Peyer's patch (tissue), 4 donors: Measurements from ENCODE around the gene NALCN.

Experiments used
- POLR2A ChIP-seq, 2 donors: fragments of 450-650 bp; IDR thresholded peaks; one replicate each; pipeline ENCODE4 v1.5.1; 2017; ENCODE audit warnings: antibody characterized with exemption in 2 of 2, mild to moderate bottlenecking in 2 of 2, moderate library complexity in 2 of 2
- TF ChIP-seq, protein P1 (sequence below), 6 experiments: fragments of 450-650 bp in 4 of 6; fragments of 200-600 bp in 2 of 6; sonication (generic) in 1 of 6; IDR thresholded peaks; one replicate each; pipeline ENCODE4 v1.5.1; 2017 to 2019; ENCODE audit warnings: antibody characterized with exemption in 6 of 6, mild to moderate bottlenecking in 3 of 6, moderate library complexity in 1 of 6

DNA sequence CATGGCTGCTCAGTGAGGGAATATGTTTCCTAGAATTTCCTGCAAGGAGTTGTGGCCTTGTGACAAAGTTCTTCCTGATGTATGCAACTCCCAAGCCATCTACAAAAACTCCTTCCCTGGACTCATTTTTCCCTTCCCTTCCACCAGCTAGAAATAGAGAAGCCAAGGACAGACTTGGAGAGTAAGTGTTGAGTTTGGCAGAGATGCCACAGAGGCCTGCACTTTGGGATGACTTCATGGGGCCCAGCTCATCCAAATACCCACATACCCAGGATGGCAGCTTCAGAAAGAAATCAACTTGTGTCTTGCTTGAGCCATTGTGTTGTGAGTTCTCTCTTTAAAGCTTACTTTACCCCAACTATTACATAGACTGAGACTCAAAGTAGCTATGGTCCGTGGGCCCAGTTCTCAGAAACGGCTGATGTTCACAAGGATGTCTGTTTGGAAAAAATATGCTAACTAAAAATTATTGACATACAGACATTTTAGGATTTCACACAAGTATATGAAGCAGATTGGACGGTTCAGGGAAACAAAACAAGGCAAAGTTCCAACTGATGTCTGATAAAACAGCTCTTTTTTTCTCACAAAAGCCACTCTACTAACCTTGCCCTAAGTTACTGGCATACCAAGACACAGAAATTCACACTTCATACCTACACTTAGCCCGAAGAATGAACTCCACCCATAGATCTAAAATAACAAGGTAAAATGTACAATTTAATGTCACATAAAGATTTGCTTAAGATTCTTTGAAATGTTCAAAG lies 107.9 kb downstream of the NALCN start:
- TF ChIP-seq, protein P1, sequence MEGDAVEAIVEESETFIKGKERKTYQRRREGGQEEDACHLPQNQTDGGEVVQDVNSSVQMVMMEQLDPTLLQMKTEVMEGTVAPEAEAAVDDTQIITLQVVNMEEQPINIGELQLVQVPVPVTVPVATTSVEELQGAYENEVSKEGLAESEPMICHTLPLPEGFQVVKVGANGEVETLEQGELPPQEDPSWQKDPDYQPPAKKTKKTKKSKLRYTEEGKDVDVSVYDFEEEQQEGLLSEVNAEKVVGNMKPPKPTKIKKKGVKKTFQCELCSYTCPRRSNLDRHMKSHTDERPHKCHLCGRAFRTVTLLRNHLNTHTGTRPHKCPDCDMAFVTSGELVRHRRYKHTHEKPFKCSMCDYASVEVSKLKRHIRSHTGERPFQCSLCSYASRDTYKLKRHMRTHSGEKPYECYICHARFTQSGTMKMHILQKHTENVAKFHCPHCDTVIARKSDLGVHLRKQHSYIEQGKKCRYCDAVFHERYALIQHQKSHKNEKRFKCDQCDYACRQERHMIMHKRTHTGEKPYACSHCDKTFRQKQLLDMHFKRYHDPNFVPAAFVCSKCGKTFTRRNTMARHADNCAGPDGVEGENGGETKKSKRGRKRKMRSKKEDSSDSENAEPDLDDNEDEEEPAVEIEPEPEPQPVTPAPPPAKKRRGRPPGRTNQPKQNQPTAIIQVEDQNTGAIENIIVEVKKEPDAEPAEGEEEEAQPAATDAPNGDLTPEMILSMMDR (IDR thresholded peaks at IDR 0.05): no peak
- TF ChIP-seq POLR2A (IDR thresholded peaks at IDR 0.05): no peak
